Psoas muscle (tissue), 8 donors: Measurements from ENCODE around the gene IFNLR1. TPM values are rescaled to one million over a fixed set of nuclear protein-coding genes. Genes with fewer than 3 reads are reported as not detected.

Experiments
- ATAC-seq, 4 donors: fragments of 200-7000 bp; cut with Tn5 transposase; one replicate each; pipeline ENCODE4 v1.9.1; 2020; ENCODE audit warnings: moderate library complexity in 3 of 4, mild to moderate bottlenecking in 2 of 4
- DNase-seq, 2 donors: peaks; one replicate each; pipeline ENCODE4 v3.0.0-alpha.2; 2020
- H3K27ac ChIP-seq: fragments of 200-600 bp; one replicate; pipeline ENCODE4 v1.8.0; 2022
- H3K27me3 ChIP-seq, 3 donors: fragments of 200-600 bp in 1 of 3; one replicate each; pipeline versions ENCODE4 v1.6.1 to v1.8.0; 2013 to 2022; ENCODE audit warnings: low read length in 2 of 3, mild to moderate bottlenecking in 2 of 3, moderate library complexity in 1 of 3; ENCODE audit not compliant: insufficient read depth in 3 of 3
- H3K36me3 ChIP-seq, 2 donors: fragments of 200-600 bp in 1 of 2; one replicate each; pipeline versions ENCODE4 v1.6.1 to v1.8.0; 2013 to 2022; ENCODE audit warnings: low read depth in 1 of 2, mild to moderate bottlenecking in 1 of 2, moderate library complexity in 1 of 2; ENCODE audit not compliant: insufficient read depth in 1 of 2
- H3K4me1 ChIP-seq: fragments of 200-600 bp; one replicate; pipeline ENCODE4 v1.8.0; 2022
- H3K4me3 ChIP-seq: fragments of 200-600 bp; one replicate; pipeline ENCODE4 v1.8.0; 2022; ENCODE audit warnings: mild to moderate bottlenecking
- H3K9me3 ChIP-seq: fragments of 200-600 bp; one replicate; pipeline ENCODE4 v1.8.0; 2022
- WGBS, 3 donors: extraction: QIAGEN DNeasy Blood & Tissue Kit; methylation state at CpG; one replicate each; pipeline versions ENCODE4 v1.1.6 to v1.1.7; 2013; 5-methylcytosine and 5-hydroxymethylcytosine counted together
- intact Hi-C, 2 donors: fragments of 100-400 bp; cut with DNase I; formaldehyde crosslinking; loops; one replicate each; pipeline versions ENCODE4 v1.11.0 to v1.14.2; 2022
- polyA plus RNA-seq, 3 donors: library from polyadenylated mRNA; stranded (reverse); fragments of 200-250 nt; gene quantifications; one replicate each; pipeline ENCODE4 v1.2.3, GENCODE V29; 2013
- total RNA-seq, 4 donors: library from RNA; stranded (reverse); fragmentation: NEBNext Ultra II Directional in 2 of 4; extraction: Animal tissue kit (Norgen Biotek cat#: 25700) in 2 of 4; gene quantifications; one replicate each; pipeline versions ENCODE4 v1.2.1 to v1.2.4, GENCODE V29; 2021 to 2023
- TF ChIP-seq, protein P1 (sequence below): fragments of 200-600 bp; IDR thresholded peaks from one replicate; pipeline ENCODE4 v1.8.0; 2022; ENCODE audit warnings: antibody characterized with exemption
- donor health status: healthy with polysubstance abuse.
- donor health status: DM: no; HTN: no; CAD: no; lungs with moderate emphysema.
- donor health status: Bipolar disorder and iron deficiency.
- donor health status: healthy.
- donor health status: DM: yes; HTN: yes; CAD: no.
- donor health status: DM: no; HTN: no; CAD: no.
- donor health status: DM: no; HTN: no; CAD: no.
- donor health status: DM: yes; HTN: yes; CAD: no.

Gene IFNLR1
- total and polyA plus RNA-seq, 7 donors = 0.05 to 3.9 (median 1.9) TPM

GRCh38 chr1:24203404-24203803 lies 16.3 kb upstream of the IFNLR1 start:
- Histone ChIP-seq H3K27me3 (peaks cover 0 to 11% (median 0%) of the 10 kb centered on the region in 3 donors), H3K4me1 (no peaks in the 10 kb centered on the region), H3K36me3 (no peaks in the 10 kb centered on the region), H3K9me3 (no peaks in the 10 kb centered on the region), H3K27ac (no peak overlapping the region), H3K4me3 (no peak overlapping the region)
- DNase-seq (no peak), ATAC-seq (no peak)
- TF ChIP-seq, protein P1, sequence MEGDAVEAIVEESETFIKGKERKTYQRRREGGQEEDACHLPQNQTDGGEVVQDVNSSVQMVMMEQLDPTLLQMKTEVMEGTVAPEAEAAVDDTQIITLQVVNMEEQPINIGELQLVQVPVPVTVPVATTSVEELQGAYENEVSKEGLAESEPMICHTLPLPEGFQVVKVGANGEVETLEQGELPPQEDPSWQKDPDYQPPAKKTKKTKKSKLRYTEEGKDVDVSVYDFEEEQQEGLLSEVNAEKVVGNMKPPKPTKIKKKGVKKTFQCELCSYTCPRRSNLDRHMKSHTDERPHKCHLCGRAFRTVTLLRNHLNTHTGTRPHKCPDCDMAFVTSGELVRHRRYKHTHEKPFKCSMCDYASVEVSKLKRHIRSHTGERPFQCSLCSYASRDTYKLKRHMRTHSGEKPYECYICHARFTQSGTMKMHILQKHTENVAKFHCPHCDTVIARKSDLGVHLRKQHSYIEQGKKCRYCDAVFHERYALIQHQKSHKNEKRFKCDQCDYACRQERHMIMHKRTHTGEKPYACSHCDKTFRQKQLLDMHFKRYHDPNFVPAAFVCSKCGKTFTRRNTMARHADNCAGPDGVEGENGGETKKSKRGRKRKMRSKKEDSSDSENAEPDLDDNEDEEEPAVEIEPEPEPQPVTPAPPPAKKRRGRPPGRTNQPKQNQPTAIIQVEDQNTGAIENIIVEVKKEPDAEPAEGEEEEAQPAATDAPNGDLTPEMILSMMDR = no peak
- intact Hi-C loops = loop anchor here in 1 of 2 donors (5.0 kb wide), 1 partner anchor 429 kb away; no protein-coding TSS in a partner anchor
- 73 to 77% (median 75%) methylated on average over 10 of the region's 10 CpGs for WGBS, 3 donors

DNA sequence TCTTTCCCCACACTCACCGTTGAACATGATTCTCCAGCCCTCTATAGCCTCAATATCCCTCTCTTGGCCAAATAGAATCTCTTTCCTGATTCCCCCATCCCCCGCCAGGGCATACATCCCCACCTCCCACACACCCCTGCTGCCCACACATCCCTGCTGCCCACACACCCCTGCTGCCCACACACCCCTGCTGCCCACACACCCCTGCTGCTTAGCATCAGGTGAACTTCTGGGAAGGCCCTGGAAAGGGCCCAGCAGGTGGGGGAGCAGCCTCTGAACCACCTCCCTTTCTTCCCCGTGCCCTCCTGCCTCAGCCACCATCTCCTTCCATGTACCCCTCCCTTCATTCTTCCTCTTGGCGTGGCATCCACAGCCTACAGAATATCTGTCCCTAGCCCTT lies 15.9 kb upstream of the IFNLR1 start:
- Histone ChIP-seq H3K4me3 (no peak overlapping the region), H3K27me3 (peaks cover 0 to 11% (median 0%) of the 10 kb centered on the region in 3 donors), H3K4me1 (no peaks in the 10 kb centered on the region), H3K9me3 (no peaks in the 10 kb centered on the region), H3K36me3 (no peaks in the 10 kb centered on the region), H3K27ac (no peak overlapping the region)
- TF ChIP-seq, protein P1 = no peak
- WGBS, 3 donors = 83 to 92% (median 91%) methylated on average over 4 of the region's 4 CpGs
- ATAC-seq = no peak
- intact Hi-C loops = loop anchor here in 1 of 2 donors (5.0 kb wide), 1 partner anchor 429 kb away; no protein-coding TSS in a partner anchor
- no peak for DNase-seq

GRCh38 chr1:24202556-24202955 lies 15.5 kb upstream of the IFNLR1 start:
- no peak overlapping the region for H3K27ac ChIP-seq
- 84 to 90% (median 88%) methylated on average over 9 of the region's 9 CpGs for whole genome bisulfite sequencing, 3 donors
- no peak for ATAC-seq

GRCh38 chr1:24201941-24202440 lies 14.9 kb upstream of the IFNLR1 start:
- ATAC-seq (peak; percentile 80 to 87 (median 85)), DNase-seq (peak; percentile 72 to 76)
- no peaks in the 10 kb centered on the region for H3K9me3 ChIP-seq
- no peak overlapping the region for H3K4me3 ChIP-seq
- H3K27ac ChIP-seq = no peak overlapping the region
- H3K27me3 ChIP-seq = peaks cover 0 to 6% (median 0%) of the 10 kb centered on the region in 3 donors
- no peaks in the 10 kb centered on the region for H3K36me3 ChIP-seq
- H3K4me1 ChIP-seq = no peaks in the 10 kb centered on the region
- 25 to 27% (median 26%) methylated on average over 5 of the region's 5 CpGs for WGBS, 3 donors
- intact Hi-C loops = loop anchor here in 1 of 2 donors (5.0 kb wide), 1 partner anchor 430 kb away; no protein-coding TSS in a partner anchor
- TF ChIP-seq, protein P1 = peak; percentile 81

More at GRCh38 chr1:24202556-24202955, 15.5 kb upstream of the IFNLR1 start:
- intact Hi-C loops = loop anchor here in 1 of 2 donors (5.0 kb wide), 1 partner anchor 430 kb away; no protein-coding TSS in a partner anchor
- H3K4me1 ChIP-seq = no peaks in the 10 kb centered on the region
- H3K9me3 ChIP-seq = no peaks in the 10 kb centered on the region
- TF ChIP-seq, protein P1 = no peak
- no peaks in the 10 kb centered on the region for H3K36me3 ChIP-seq
- H3K4me3 ChIP-seq = no peak overlapping the region
- no peak for DNase-seq
- H3K27me3 ChIP-seq = peaks cover 0 to 9% (median 0%) of the 10 kb centered on the region in 3 donors
